PFSK-1 (cell line): ENCODE data around the gene UTP14C.

Source experiments
- FOXP2 ChIP-seq: optimal IDR thresholded peaks from 2 replicates; pipeline ENCODE3; 2011; ENCODE audit warnings: borderline replicate concordance, control low read depth, inconsistent platforms; ENCODE audit not compliant: insufficient read depth; ENCODE audit errors: extremely low read length, extremely low read depth
- POLR2AphosphoS5 ChIP-seq: IDR thresholded peaks from 2 replicates; pipeline ENCODE4 v1.6.1; 2012; ENCODE audit warnings: low read depth, mild to moderate bottlenecking, control low read depth, low read length, moderate library complexity
- SIN3A ChIP-seq: IDR thresholded peaks from 2 replicates; pipeline ENCODE4 v1.6.1; 2012; ENCODE audit warnings: mild to moderate bottlenecking, low read length, moderate library complexity, borderline replicate concordance; ENCODE audit not compliant: insufficient read depth
- TAF1 ChIP-seq: IDR thresholded peaks from 2 replicates; pipeline ENCODE4 v1.6.1; 2012; ENCODE audit warnings: low read length, control low read depth, borderline replicate concordance; ENCODE audit not compliant: insufficient read depth
- TF ChIP-seq, protein P1 (sequence below), 2 experiments: IDR thresholded peaks; 2 replicates each; pipeline versions ENCODE4 v1.6.1 to v1.8.0; 2011 to 2012; ENCODE audit warnings: low read depth in 2 of 2, low read length in 2 of 2, control low read depth in 1 of 2, inconsistent platforms in 1 of 2, mild to moderate bottlenecking in 1 of 2, moderate library complexity in 1 of 2; ENCODE audit not compliant: insufficient read depth in 1 of 2

Gene UTP14C

DNA sequence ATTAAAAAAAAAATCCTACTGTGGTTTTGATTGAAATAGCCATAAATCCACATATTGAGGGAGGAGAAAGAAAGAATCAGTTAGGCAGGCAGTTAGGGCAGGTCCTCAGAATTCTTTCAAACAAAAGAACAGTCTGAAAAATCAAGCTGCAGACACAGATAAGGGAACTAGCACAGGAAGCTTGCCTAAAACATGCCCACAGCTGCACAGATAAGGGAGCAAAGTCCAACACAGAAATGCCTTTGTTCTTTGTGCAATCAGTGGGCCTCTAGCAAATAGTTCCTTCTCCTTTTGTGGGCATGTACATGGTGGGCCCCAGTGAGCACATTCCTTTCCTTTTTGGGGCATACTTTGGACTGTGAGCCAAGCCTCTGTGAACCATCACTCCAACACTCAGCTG, 42.7 kb downstream of the UTP14C start:
- TF ChIP-seq POLR2AphosphoS5: no peak
- TF ChIP-seq, protein P1, sequence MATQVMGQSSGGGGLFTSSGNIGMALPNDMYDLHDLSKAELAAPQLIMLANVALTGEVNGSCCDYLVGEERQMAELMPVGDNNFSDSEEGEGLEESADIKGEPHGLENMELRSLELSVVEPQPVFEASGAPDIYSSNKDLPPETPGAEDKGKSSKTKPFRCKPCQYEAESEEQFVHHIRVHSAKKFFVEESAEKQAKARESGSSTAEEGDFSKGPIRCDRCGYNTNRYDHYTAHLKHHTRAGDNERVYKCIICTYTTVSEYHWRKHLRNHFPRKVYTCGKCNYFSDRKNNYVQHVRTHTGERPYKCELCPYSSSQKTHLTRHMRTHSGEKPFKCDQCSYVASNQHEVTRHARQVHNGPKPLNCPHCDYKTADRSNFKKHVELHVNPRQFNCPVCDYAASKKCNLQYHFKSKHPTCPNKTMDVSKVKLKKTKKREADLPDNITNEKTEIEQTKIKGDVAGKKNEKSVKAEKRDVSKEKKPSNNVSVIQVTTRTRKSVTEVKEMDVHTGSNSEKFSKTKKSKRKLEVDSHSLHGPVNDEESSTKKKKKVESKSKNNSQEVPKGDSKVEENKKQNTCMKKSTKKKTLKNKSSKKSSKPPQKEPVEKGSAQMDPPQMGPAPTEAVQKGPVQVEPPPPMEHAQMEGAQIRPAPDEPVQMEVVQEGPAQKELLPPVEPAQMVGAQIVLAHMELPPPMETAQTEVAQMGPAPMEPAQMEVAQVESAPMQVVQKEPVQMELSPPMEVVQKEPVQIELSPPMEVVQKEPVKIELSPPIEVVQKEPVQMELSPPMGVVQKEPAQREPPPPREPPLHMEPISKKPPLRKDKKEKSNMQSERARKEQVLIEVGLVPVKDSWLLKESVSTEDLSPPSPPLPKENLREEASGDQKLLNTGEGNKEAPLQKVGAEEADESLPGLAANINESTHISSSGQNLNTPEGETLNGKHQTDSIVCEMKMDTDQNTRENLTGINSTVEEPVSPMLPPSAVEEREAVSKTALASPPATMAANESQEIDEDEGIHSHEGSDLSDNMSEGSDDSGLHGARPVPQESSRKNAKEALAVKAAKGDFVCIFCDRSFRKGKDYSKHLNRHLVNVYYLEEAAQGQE (IDR thresholded peaks at IDR 0.05; ENCODE audit: insufficient read depth in 1 of 2, low read depth in 2 of 2, low read length in 2 of 2): no peak
- no peak for TF ChIP-seq SIN3A
- no peak for TF ChIP-seq FOXP2
- no peak for TF ChIP-seq TAF1

DNA sequence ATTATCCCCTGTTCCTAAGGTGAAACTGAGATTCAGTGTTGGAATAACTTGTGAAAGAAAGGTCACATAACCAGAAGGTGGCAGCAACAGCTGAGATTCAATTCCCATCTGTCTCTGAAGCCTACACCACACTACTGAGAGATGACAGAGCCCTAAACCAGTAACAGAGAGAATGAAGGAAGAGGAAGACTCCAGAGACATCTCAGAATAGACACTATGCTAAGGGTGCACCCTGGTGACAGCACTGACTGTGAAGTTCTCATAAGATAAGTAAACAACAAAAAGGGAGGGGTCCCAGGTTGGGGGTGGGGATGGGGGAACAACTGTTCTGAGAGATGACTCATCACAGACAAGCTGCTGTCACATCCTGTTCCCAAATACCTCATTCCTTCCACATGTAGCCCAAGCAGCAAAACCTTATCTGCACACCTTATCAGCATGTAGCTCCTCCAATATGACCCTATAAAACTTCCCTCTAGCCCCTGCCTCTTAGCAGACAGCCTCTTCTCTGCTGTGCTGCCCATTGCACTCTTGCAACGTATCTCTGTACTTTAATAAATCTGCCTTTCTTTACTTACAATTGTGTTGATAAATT, 46.5 kb downstream of the UTP14C start:
- TF ChIP-seq, protein P1 (IDR thresholded peaks at IDR 0.05; ENCODE audit: insufficient read depth in 1 of 2, low read depth in 2 of 2, low read length in 2 of 2): no peak
- no peak for TF ChIP-seq TAF1
- no peak for TF ChIP-seq FOXP2
- TF ChIP-seq SIN3A: no peak
- TF ChIP-seq POLR2AphosphoS5: no peak
